Glutamatergic neuron (in vitro differentiated cells): Measurements from ENCODE around the gene RAB6D. TPM values are rescaled to one million over a fixed set of nuclear protein-coding genes. Genes with fewer than 3 reads are reported as not detected.
A peak's percentile ranks its signal among the peaks of the same experiment; 100 is the strongest.
"Not testable (repeated sequence)": the region's sequence is repeated elsewhere in the genome, so short reads cannot be mapped to it uniquely, and the experiment has no call there.

Source experiments
- DNase-seq: peaks from one replicate; pipeline ENCODE4 v3.0.0; 2022
- H3K27ac Mint-ChIP-seq: one replicate; pipeline ENCODE4 v1.8.0; 2020; ENCODE audit warnings: mild to moderate bottlenecking, mixed read lengths, inconsistent platforms; ENCODE audit not compliant: unreplicated experiment
- H3K27me3 Mint-ChIP-seq: one replicate; pipeline ENCODE4 v1.8.0; 2020; ENCODE audit warnings: mild to moderate bottlenecking, moderate library complexity, mixed read lengths, inconsistent platforms; ENCODE audit not compliant: unreplicated experiment
- H3K36me3 Mint-ChIP-seq: one replicate; pipeline ENCODE4 v1.8.0; 2020; ENCODE audit warnings: mild to moderate bottlenecking, mixed read lengths, inconsistent platforms; ENCODE audit not compliant: unreplicated experiment
- H3K4me1 Mint-ChIP-seq: one replicate; pipeline ENCODE4 v1.8.0; 2020; ENCODE audit warnings: mild to moderate bottlenecking, low read depth, mixed read lengths, inconsistent platforms; ENCODE audit not compliant: unreplicated experiment
- H3K4me3 Mint-ChIP-seq: one replicate; pipeline ENCODE4 v1.8.0; 2020; ENCODE audit warnings: mild to moderate bottlenecking, mixed read lengths, inconsistent platforms; ENCODE audit not compliant: unreplicated experiment
- H3K9me3 Mint-ChIP-seq: one replicate; pipeline ENCODE4 v1.8.0; 2020; ENCODE audit warnings: mild to moderate bottlenecking, moderate library complexity, mixed read lengths, inconsistent platforms; ENCODE audit not compliant: unreplicated experiment
- CTCF ChIP-seq: fragments of 200-600 bp; sonication (generic); IDR thresholded peaks from one replicate; pipeline ENCODE4 v1.5.0; 2021; ENCODE audit not compliant: partially characterized antibody, unreplicated experiment
- long read RNA-seq: library from polyadenylated mRNA; unstranded; transcript quantifications from one replicate; pipeline ENCODE4 v2.0.0, GENCODE V29; 2020; ENCODE audit not compliant: unreplicated experiment
- total RNA-seq: library from RNA; stranded (reverse); fragmentation: NEBNext Ultra II Directional; extraction: Animal tissue kit (Norgen Biotek cat#: 25700); gene quantifications from one replicate; pipeline ENCODE4 v1.2.1, GENCODE V29; 2021; ENCODE audit not compliant: unreplicated experiment

RAB6D gene
- not detected for total RNA-seq
- long read RNA-seq = 0 reads

- H3K27me3 Mint-ChIP-seq = not testable (repeated sequence)
Observed at GRCh38 chr2:131363703-131364186, at the start of gene RAB6D. TSS of gene RAB6D (minus strand) at chr2:131364168. CDS start at chr2:131363720, 448 bp downstream.

GRCh38 chr2:131413148-131413747 is 49.3 kb upstream of the RAB6D start:
- Mint-ChIP-seq H3K27me3 (no peaks in the 10 kb centered on the region), H3K9me3 (no peaks in the 10 kb centered on the region), H3K27ac (no peak overlapping the region), H3K36me3 (no peaks in the 10 kb centered on the region), H3K4me3 (no peak overlapping the region), H3K4me1 (no peaks in the 10 kb centered on the region)
- DNase-seq = no peak
- peak; percentile 88 for TF ChIP-seq CTCF

More at GRCh38 chr2:131363703-131364186, at the start of gene RAB6D:
- DNase-seq = peak; percentile 54
- H3K27ac Mint-ChIP-seq, H3K36me3 Mint-ChIP-seq, H3K4me1 Mint-ChIP-seq, H3K9me3 Mint-ChIP-seq: not testable (repeated sequence)
- H3K4me3 Mint-ChIP-seq = peak within 1 kb of the TSS; percentile 82

GRCh38 chr2:131410173-131410572 is 46.2 kb upstream of the RAB6D start:
- H3K27me3 Mint-ChIP-seq = no peaks in the 10 kb centered on the region
- no peak for TF ChIP-seq CTCF
- H3K36me3 Mint-ChIP-seq = no peaks in the 10 kb centered on the region
- no peaks in the 10 kb centered on the region for H3K4me1 Mint-ChIP-seq
- DNase-seq = no peak
- H3K9me3 Mint-ChIP-seq = no peaks in the 10 kb centered on the region
- H3K27ac Mint-ChIP-seq = no peak overlapping the region
- no peak overlapping the region for H3K4me3 Mint-ChIP-seq

GRCh38 chr2:131408778-131409177 is 44.8 kb upstream of the RAB6D start:
- Mint-ChIP-seq H3K9me3 (no peaks in the 10 kb centered on the region), H3K27ac (no peak overlapping the region), H3K4me1 (no peaks in the 10 kb centered on the region), H3K4me3 (no peak overlapping the region), H3K27me3 (no peaks in the 10 kb centered on the region), H3K36me3 (no peaks in the 10 kb centered on the region)
- no peak for DNase-seq
- TF ChIP-seq CTCF = no peak

- Mint-ChIP-seq H3K4me1 (no peaks in the 10 kb centered on the region), H3K4me3 (no peak overlapping the region), H3K9me3 (no peaks in the 10 kb centered on the region), H3K27me3 (no peaks in the 10 kb centered on the region), H3K27ac (no peak overlapping the region), H3K36me3 (no peaks in the 10 kb centered on the region)
- no peak for TF ChIP-seq CTCF
- DNase-seq = no peak
Observed at GRCh38 chr2:131408207-131408606, 44.2 kb upstream of the RAB6D start.
